ENCODE measurements around the gene CYP27C1.

Gene CYP27C1

GRCh38 chr2:127183771-127184170, 36.3 kb downstream of the CYP27C1 start:
- no peak for TF ChIP-seq CTCF (IDR thresholded peaks at IDR 0.05; ENCODE audit: insufficient read depth, low read depth, low read length, missing control alignments)
- H3K4me3 ChIP-seq (ENCODE audit: low read length): no peak overlapping the region
- DNase-seq (ENCODE audit: low read depth): no peak

GRCh38 chr2:127182626-127183458, 37.3 kb downstream of the CYP27C1 start:
- TF ChIP-seq CTCF (IDR thresholded peaks at IDR 0.05; ENCODE audit: insufficient read depth, low read depth, low read length, missing control alignments): no peak
- no peak overlapping the region for H3K4me3 ChIP-seq (ENCODE audit: low read length)
- DNase-seq (ENCODE audit: low read depth): no peak

- no peak for TF ChIP-seq CTCF (IDR thresholded peaks at IDR 0.05; ENCODE audit: insufficient read depth, low read depth, low read length, missing control alignments)
These were observed 38.2 kb downstream of the CYP27C1 start for GRCh38 chr2:127181851-127182250.

GRCh38 chr2:127179766-127180165, 40.3 kb downstream of the CYP27C1 start:
- no peak overlapping the region for H3K4me3 ChIP-seq (ENCODE audit: low read length)
- no peak for DNase-seq (ENCODE audit: low read depth)
- TF ChIP-seq CTCF (IDR thresholded peaks at IDR 0.05; ENCODE audit: insufficient read depth, low read depth, low read length, missing control alignments): no peak

More at GRCh38 chr2:127181851-127182250, 38.2 kb downstream of the CYP27C1 start:
- H3K4me3 ChIP-seq (ENCODE audit: low read length): no peak overlapping the region
- no peak for DNase-seq (ENCODE audit: low read depth)

- no peak for TF ChIP-seq CTCF (IDR thresholded peaks at IDR 0.05; ENCODE audit: insufficient read depth, low read depth, low read length, missing control alignments)
- no peak for DNase-seq (ENCODE audit: low read depth)
- H3K4me3 ChIP-seq (ENCODE audit: low read length): no peak overlapping the region
These were observed 42.4 kb downstream of the CYP27C1 start for GRCh38 chr2:127177617-127178263.

GRCh38 chr2:127176371-127177311, 43.5 kb downstream of the CYP27C1 start:
- DNase-seq (ENCODE audit: low read depth): no peak
- H3K4me3 ChIP-seq (ENCODE audit: low read length): no peak overlapping the region
- TF ChIP-seq CTCF (IDR thresholded peaks at IDR 0.05; ENCODE audit: insufficient read depth, low read depth, low read length, missing control alignments): no peak

All from epithelial cell of esophagus (primary cell).